ENCODE measurements around the gene SIX2. TPM values are rescaled to one million over a fixed set of nuclear protein-coding genes. Genes with fewer than 3 reads are reported as not detected.

The SIX2 gene
- total and polyA plus RNA-seq, 4 donors, result not detected

GRCh38 chr2:45030553-45030952 is 21.3 kb upstream of the SIX2 start:
- no peak for TF ChIP-seq CTCF (IDR thresholded peaks at IDR 0.05; ENCODE audit: low read depth, low read length, missing input control)
- TF ChIP-seq YY1 (IDR thresholded peaks at IDR 0.05), result no peak
- no peak for TF ChIP-seq FOXA1 (IDR thresholded peaks at IDR 0.05)
- no peak for TF ChIP-seq MAX (IDR thresholded peaks at IDR 0.05)
- no peak for TF ChIP-seq HNF4G (IDR thresholded peaks at IDR 0.05)
- no peak for TF ChIP-seq EGR1 (IDR thresholded peaks at IDR 0.05; ENCODE audit: low read depth in 2 of 2)
- no peak for TF ChIP-seq HNF4A (conservative IDR thresholded peaks at IDR 0.05)
- no peak for TF ChIP-seq NR2F2 (IDR thresholded peaks at IDR 0.05)
- no peak for TF ChIP-seq SP1 (IDR thresholded peaks at IDR 0.05)
- no peak for TF ChIP-seq GABPA (IDR thresholded peaks at IDR 0.05 in 1 of 2, conservative IDR thresholded peaks at IDR 0.05 in 1 of 2)
- no peak for TF ChIP-seq ATF3 (IDR thresholded peaks at IDR 0.05)
- TF ChIP-seq JUND (IDR thresholded peaks at IDR 0.05), result no peak
- no peak for TF ChIP-seq TAF1 (conservative IDR thresholded peaks at IDR 0.05)
- no peak for TF ChIP-seq FOXA2 (IDR thresholded peaks at IDR 0.05)
- TF ChIP-seq REST (IDR thresholded peaks at IDR 0.05), result no peak
- no peak for TF ChIP-seq RXRA (IDR thresholded peaks at IDR 0.05)
- Histone ChIP-seq H3K9ac (ENCODE audit: low read depth in 1 of 2, low read length in 2 of 2) (no peak overlapping the region), H3K36me3 (ENCODE audit: control insufficient read depth in 4 of 4, insufficient read depth in 3 of 4, low read depth in 1 of 4, low read length in 3 of 4) (no peaks in the 10 kb centered on the region), H3K4me3 (ENCODE audit: low read depth in 1 of 3, low read length in 3 of 3) (no peak overlapping the region), H3K4me1 (ENCODE audit: control insufficient read depth in 4 of 4, insufficient read depth in 4 of 4, low read length in 3 of 4) (no peaks in the 10 kb centered on the region), H3K9me3 (ENCODE audit: control insufficient read depth in 4 of 4, low read length in 3 of 4) (no peaks in the 10 kb centered on the region), H3K27me3 (ENCODE audit: control insufficient read depth in 4 of 4, insufficient read depth in 4 of 4, low read length in 3 of 4) (no peaks in the 10 kb centered on the region), H3K27ac (ENCODE audit: low read depth in 1 of 2, low read length in 2 of 2) (no peak overlapping the region)
- DNase-seq (ENCODE audit: low spot score), result no peak
- WGBS, result 87% methylated on average over 4 of the region's 4 CpGs

- H3K4me1 ChIP-seq (ENCODE audit: control insufficient read depth in 4 of 4, insufficient read depth in 4 of 4, low read length in 3 of 4), result no peaks in the 10 kb centered on the region
- DNase-seq (ENCODE audit: low spot score), result no peak
- no peak overlapping the region for H3K4me3 ChIP-seq (ENCODE audit: low read depth in 1 of 3, low read length in 3 of 3)
- no peak for TF ChIP-seq FOXA1 (IDR thresholded peaks at IDR 0.05)
- no peaks in the 10 kb centered on the region for H3K36me3 ChIP-seq (ENCODE audit: control insufficient read depth in 4 of 4, insufficient read depth in 3 of 4, low read depth in 1 of 4, low read length in 3 of 4)
- no peak overlapping the region for H3K27ac ChIP-seq (ENCODE audit: low read depth in 1 of 2, low read length in 2 of 2)
- no peaks in the 10 kb centered on the region for H3K9me3 ChIP-seq (ENCODE audit: control insufficient read depth in 4 of 4, low read length in 3 of 4)
- WGBS, result 76% methylated on average over 6 of the region's 6 CpGs
- H3K9ac ChIP-seq (ENCODE audit: low read depth in 1 of 2, low read length in 2 of 2), result no peak overlapping the region
- H3K27me3 ChIP-seq (ENCODE audit: control insufficient read depth in 4 of 4, insufficient read depth in 4 of 4, low read length in 3 of 4), result no peaks in the 10 kb centered on the region
Measured at GRCh38 chr2:45029215-45029614, 20.0 kb upstream of the SIX2 start.
